ENCODE results near the gene OGG1. TPM values are rescaled to one million over a fixed set of nuclear protein-coding genes. Genes with fewer than 3 reads are reported as not detected.

The OGG1 gene
- total RNA-seq, 1 donor from 2014 or later: 17.2 TPM

GRCh38 chr3:9795207-9795606 is 45.5 kb downstream of the OGG1 start:
- Histone ChIP-seq H3K27ac (no peak overlapping the region), H3K4me1 (peaks cover 33% of the 10 kb centered on the region), H3K4me3 (no peak overlapping the region), H3K27me3 (no peaks in the 10 kb centered on the region), H3K9me3 (no peaks in the 10 kb centered on the region), H3K36me3 (peaks cover 49% of the 10 kb centered on the region)
- DNase-seq: no peak
- ATAC-seq: no peak
- intact Hi-C loops (cut with DNase I): no loop called here
- no peak for TF ChIP-seq CTCF (IDR thresholded peaks at IDR 0.05)

GRCh38 chr3:9797196-9797945 is 47.6 kb downstream of the OGG1 start:
- Histone ChIP-seq H3K27ac (no peak overlapping the region), H3K4me1 (peaks cover 19% of the 10 kb centered on the region), H3K4me3 (no peak overlapping the region), H3K36me3 (peaks cover 62% of the 10 kb centered on the region), H3K27me3 (no peaks in the 10 kb centered on the region), H3K9me3 (no peaks in the 10 kb centered on the region)
- intact Hi-C loops (cut with DNase I): no loop called here
- TF ChIP-seq CTCF (IDR thresholded peaks at IDR 0.05): no peak
- ATAC-seq (no peak), DNase-seq (no peak)

- ATAC-seq (no peak), DNase-seq (no peak)
- Histone ChIP-seq H3K27ac (no peak overlapping the region), H3K4me3 (no peak overlapping the region), H3K9me3 (no peaks in the 10 kb centered on the region), H3K4me1 (no peaks in the 10 kb centered on the region), H3K27me3 (no peaks in the 10 kb centered on the region), H3K36me3 (peaks cover 93% of the 10 kb centered on the region)
- peak; percentile 5 for TF ChIP-seq CTCF (IDR thresholded peaks at IDR 0.05)
- intact Hi-C loops (cut with DNase I): no loop called here
Measured at GRCh38 chr3:9800529-9800928, 50.8 kb downstream of the OGG1 start.

GRCh38 chr3:9803494-9803893 is 53.7 kb downstream of the OGG1 start:
- Histone ChIP-seq H3K4me1 (no peaks in the 10 kb centered on the region), H3K27ac (no peak overlapping the region), H3K4me3 (no peak overlapping the region), H3K27me3 (no peaks in the 10 kb centered on the region), H3K36me3 (peaks cover 89% of the 10 kb centered on the region), H3K9me3 (no peaks in the 10 kb centered on the region)
- intact Hi-C loops (cut with DNase I): no loop called here
- no peak for TF ChIP-seq CTCF (IDR thresholded peaks at IDR 0.05)
- ATAC-seq (no peak), DNase-seq (no peak)

GRCh38 chr3:9804996-9805395 is 55.2 kb downstream of the OGG1 start:
- no peak for TF ChIP-seq CTCF (IDR thresholded peaks at IDR 0.05)
- Histone ChIP-seq H3K9me3 (no peaks in the 10 kb centered on the region), H3K4me3 (no peak overlapping the region), H3K27ac (no peak overlapping the region), H3K4me1 (peaks cover 6% of the 10 kb centered on the region), H3K27me3 (no peaks in the 10 kb centered on the region), H3K36me3 (peaks cover 74% of the 10 kb centered on the region)
- no peak for DNase-seq
- intact Hi-C loops (cut with DNase I): no loop called here
- no peak for ATAC-seq
